ENCODE measurements around the gene ZNF362.

The ZNF362 gene

GRCh38 chr1:33244143-33244808 lies 12.0 kb upstream of the ZNF362 start:
- DNase-seq (ENCODE audit: low read depth in 1 of 2, low spot score in 1 of 2): no peak

GRCh38 chr1:33244809-33245186 lies 11.5 kb upstream of the ZNF362 start:
- DNase-seq (ENCODE audit: low read depth in 1 of 2, low spot score in 1 of 2): no peak

DNA sequence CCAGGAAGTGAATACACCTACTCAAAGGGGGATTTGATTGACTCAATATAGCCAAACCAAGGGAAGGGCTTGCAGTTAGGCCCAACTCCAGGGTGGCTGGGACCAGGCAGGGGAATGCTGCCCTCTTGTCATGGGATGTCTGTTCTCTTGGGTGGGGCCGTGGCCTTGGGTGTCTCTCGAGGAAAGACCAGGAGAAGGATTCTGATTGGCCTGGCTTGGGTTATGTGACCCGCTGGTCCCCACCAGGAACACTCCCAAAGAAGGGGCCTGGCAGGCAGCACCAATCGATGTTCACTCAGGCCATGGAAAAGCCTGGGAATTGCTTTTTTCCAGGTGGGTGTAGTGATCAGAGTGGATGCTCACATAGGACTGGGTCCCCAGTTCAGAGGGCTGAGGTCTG lies 10.1 kb upstream of the ZNF362 start:
- no peak for DNase-seq (ENCODE audit: low read depth in 1 of 2, low spot score in 1 of 2)

DNA sequence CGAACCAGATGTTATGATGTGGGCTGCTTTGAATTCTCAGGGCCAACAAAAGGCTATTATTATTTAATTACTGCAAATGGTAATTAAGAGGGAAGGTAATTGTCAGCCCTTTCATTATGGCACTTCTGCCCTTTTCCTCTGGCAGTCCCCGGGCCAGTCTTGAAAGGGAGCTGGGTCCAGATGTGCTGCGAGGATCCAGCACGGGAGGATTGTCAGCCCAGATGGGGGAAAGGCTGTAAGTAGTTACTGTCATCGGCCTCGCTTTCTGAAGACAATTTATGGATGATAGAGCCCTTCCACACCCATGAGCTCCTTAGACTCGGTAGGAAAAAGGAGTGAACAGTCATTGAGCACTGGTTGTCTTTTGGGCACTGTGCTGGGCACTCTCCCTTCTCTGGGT lies 8.7 kb upstream of the ZNF362 start:
- no peak for DNase-seq (ENCODE audit: low read depth in 1 of 2, low spot score in 1 of 2)

GRCh38 chr1:33248244-33248643 lies 8.0 kb upstream of the ZNF362 start:
- DNase-seq (ENCODE audit: low read depth in 1 of 2, low spot score in 1 of 2): no peak

GRCh38 chr1:33249422-33249821 lies 6.9 kb upstream of the ZNF362 start:
- no peak for DNase-seq (ENCODE audit: low read depth in 1 of 2, low spot score in 1 of 2)

DNA sequence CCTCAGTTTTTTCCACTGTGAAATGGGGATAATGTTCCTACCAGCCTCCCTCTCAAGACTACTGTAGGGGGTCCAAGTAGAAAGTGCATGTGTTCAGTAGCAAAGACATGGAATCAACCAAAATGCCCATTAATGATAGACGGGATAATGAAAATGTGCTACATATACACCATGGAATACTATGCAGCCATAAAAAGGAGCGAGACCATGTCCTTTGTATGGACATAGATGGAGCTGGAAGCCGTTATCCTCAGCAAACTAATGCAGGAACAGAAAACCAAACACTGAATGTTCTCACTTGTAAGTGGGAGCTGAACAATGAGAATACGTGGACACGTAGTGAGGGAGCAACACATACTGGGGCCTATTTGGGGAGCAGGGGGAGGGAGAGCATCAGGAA lies 6.1 kb upstream of the ZNF362 start:
- DNase-seq (ENCODE audit: low read depth in 1 of 2, low spot score in 1 of 2): no peak

DNA sequence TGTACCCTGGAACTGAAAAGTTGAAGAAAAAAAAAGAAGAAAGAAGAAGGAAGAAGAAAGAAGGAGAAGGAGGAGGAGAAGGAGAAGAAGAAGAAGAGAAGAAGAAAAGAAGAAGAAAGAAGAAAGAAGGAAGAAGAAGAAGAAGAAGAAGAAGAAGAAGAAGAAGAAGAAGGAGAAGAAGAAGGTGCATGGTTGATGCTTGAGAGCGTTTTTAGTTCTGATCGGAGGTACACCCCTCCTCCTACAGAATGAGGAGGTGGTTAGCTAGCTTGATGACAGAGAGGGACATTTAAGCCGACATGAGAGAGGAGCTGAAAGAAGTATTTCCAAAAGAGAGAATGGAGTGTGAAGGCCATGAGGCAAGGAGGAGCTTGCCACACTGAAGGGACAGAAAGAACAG lies 5.6 kb upstream of the ZNF362 start:
- DNase-seq (ENCODE audit: low read depth in 1 of 2, low spot score in 1 of 2): no peak

DNA sequence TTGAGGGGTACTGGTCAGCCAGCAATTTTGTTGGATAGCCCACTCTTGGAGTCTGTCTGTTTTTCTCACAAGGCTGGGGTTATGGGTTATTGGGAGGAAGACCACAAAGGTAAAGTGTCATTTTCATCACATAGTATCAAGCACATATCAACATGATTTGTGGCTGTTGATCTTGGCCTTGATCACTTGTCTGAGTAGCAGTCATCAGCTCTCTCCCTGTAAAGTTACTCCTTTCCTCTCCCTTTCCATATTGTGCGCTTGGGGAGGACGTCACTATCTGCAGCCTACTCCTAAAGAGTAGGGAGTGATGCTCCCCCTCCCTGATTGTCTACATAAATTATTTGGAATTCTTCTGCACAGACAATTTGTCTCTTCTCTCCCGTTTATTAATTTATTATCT lies 1.8 kb upstream of the ZNF362 start:
- DNase-seq (ENCODE audit: low read depth in 1 of 2, low spot score in 1 of 2): no peak

DNA sequence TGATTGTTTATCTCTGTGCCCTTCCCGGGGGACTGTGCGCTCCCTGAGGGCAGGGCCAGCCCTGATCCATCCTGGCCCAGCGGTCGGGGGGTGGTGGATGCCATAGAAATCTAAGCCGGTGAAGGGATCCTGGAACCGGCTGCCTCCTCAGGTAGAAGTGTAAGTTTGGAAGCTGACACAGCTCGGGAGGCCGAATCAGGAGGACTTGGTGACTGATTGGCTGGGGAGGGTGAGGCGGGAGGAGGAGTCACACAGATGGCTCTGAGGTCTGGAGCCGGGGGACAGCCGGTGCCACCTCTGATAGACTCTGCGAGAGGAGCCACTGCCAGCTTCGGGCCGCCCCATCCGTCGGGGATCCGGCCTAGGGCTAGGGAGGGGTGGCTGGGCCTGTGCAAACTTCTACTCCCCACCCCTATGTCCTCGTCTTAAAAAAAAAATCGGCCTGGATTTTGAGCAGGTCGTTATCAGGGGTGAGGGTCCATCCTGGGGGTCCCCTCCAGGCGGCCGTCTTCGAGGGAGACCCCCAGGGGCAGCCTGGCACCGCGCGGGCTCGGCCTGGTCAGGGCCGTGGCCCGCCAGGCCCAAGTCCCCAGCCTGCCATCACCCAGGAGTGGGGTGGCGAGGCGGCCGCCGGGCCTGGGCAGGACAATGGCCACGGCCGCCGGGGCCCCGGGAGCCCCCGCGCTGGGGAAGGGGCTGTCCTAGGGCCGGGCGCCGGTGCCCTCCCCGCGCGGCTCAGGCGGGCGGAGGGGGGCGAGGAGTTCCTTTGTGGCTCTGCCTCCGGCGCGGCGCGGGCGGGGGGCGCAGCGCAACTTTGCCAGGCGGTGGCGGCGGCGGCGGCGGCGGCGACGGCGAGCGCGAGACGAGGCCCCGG lies 708 bp upstream of the ZNF362 start:
- peak in 1 of 2 donors; percentile 21 for DNase-seq (ENCODE audit: low read depth in 1 of 2, low spot score in 1 of 2)

DNA sequence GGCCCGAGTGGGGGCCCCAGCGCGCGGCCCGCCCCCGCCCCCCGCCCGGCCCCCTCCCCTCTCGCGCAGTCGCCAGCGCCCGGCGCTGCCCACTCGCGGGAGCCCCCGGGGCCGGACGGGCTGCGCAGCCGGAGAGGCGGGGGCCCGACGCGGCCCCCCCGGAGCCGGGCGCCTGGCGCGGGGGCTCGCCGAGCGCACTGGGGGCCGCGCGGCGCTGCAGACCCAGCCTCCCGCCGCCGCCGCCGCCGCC lies 146 bp upstream of the ZNF362 start:
- DNase-seq (ENCODE audit: low read depth in 1 of 2, low spot score in 1 of 2): no peak

GRCh38 chr1:33257207-33257771 lies 997 bp downstream of the ZNF362 start:
- DNase-seq (ENCODE audit: low read depth in 1 of 2, low spot score in 1 of 2): no peak

- DNase-seq (ENCODE audit: low read depth in 1 of 2, low spot score in 1 of 2): no peak
These were observed 1.8 kb downstream of the ZNF362 start for GRCh38 chr1:33257772-33258712.

GRCh38 chr1:33258788-33259274 lies 2.5 kb downstream of the ZNF362 start:
- DNase-seq (ENCODE audit: low read depth in 1 of 2, low spot score in 1 of 2): no peak

DNA sequence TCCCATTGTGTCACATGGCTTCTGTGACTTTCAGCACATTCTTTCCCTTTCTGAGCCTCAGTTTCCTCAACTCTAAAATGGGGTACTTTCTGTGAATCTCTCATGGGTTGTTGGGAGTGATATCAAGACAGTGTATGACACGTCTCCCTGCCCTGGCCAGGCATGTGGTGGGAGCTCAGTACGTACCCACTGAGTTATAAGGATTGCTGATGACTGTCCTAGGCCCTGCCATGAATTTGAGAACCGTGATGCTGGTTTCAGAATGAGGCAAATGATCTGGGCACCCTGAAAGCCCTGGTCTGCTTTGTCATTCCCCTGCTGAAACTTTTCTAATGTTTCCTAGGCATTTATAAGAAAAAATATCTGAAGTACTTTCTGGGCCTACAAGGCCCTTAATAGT lies 3.6 kb downstream of the ZNF362 start:
- DNase-seq (ENCODE audit: low read depth in 1 of 2, low spot score in 1 of 2): no peak

- no peak for DNase-seq (ENCODE audit: low read depth in 1 of 2, low spot score in 1 of 2)
These were observed 4.1 kb downstream of the ZNF362 start for GRCh38 chr1:33260439-33260838.

DNA sequence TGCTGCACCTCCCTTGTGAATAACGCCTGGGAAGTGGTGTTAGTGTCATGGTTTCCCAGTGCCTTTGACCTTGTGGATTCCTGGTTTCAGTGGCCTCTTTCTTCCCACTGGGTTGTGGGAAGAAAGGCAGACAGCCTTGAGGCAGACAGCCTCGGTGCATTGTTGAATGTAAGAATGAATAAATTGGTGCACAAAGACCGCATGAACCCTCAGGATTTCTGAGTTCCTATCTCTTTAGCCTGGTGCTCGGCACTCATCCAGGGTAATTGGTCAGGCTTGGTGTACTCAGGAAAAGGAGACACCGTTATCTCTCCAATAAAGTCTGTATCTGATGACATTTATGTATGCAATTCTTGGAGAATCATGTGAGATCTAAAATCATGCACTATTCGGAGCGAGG lies 5.1 kb downstream of the ZNF362 start:
- no peak for DNase-seq (ENCODE audit: low read depth in 1 of 2, low spot score in 1 of 2)

DNA sequence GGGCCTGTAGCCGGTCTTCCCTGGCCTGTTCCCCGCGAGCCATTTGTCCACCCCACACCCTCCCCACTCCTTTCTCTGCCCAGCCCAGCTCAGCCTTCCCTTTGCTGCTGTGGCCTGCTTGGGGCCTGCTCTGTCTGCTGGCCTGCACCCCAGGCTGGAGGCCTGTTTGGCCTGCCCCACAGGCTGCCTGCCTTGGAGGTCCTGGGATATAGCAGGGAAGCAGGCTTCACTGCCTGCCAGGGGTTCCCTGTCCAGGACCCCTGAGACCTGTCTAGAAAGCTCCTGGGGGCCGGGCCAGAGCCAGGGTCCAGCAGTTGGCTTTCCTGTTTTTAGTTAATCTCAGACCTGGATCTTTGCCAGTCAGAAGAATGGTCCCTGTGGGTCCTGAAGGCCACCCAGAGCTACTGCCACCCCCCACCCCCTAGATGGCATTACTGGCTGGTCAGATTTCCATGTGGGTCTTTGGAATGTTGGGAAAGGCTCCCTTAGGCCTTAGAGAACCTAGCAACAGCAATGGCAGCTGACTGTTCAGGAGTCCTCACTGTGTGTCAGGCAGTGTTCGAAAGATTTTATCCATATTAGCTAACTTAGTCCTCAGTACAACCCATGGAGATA lies 7.7 kb downstream of the ZNF362 start:
- DNase-seq (ENCODE audit: low read depth in 1 of 2, low spot score in 1 of 2): no peak

DNA sequence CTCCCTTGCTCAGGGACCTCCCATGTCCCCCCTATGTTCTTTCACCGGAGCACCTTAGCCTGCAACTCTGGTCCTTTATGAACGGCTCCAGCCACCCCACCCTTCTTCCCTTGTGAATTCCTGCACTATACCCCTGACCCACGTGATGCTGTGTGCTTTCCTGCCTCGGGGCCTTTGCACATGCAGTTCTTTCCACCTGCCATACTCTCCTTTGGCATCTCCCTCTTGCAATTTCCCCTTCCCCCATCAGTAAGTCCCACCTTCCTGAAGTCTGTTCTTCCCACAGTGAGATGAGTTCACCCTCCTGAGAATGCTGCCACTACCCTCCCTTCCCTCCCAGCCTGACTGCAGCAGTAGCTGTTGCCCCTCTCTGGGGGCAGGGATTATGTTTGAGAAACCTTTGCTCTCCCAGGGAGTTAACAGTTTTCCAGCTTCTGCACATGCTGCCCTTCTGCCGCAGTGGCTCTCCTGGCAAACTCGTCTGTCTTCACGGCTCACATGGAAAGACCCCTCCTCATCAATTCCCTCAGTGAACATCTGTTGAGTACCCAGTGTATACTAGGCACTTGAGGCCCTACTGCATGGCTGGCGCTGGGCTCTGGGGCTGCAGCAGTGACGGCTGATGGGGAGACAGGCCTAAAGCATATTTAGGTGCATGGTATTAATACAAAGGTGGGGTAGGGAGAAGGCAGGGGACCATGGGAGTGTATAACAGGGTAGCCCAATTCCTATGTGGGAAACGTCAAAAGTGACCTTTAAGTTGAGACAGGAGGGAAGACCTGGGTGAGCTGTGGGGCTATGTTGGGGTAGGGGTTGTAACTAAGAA lies 9.7 kb downstream of the ZNF362 start:
- no peak for DNase-seq (ENCODE audit: low read depth in 1 of 2, low spot score in 1 of 2)

GRCh38 chr1:33266766-33267165 lies 10.5 kb downstream of the ZNF362 start:
- no peak for DNase-seq (ENCODE audit: low read depth in 1 of 2, low spot score in 1 of 2)
